SK-N-MC (cell line): ENCODE results near the gene NODAL.

Experiments used
- DNase-seq: peaks from one replicate; pipeline ENCODE4 v3.0.0-alpha.2; 2011; ENCODE audit warnings: low read depth, low spot score
- H3K27ac ChIP-seq: fragments of 200-600 bp; sonication (generic); 2 replicates; pipeline ENCODE4 v1.5.1; 2016; ENCODE audit warnings: mixed run types
- H3K36me3 ChIP-seq: fragments of 200-600 bp; sonication (generic); 2 replicates; pipeline ENCODE4 v1.6.1; 2017; ENCODE audit warnings: antibody characterized with exemption, low read length, mixed read lengths; ENCODE audit not compliant: insufficient read depth
- H3K4me3 ChIP-seq: fragments of 200-600 bp; sonication (generic); 2 replicates; pipeline ENCODE4 v1.5.1; 2016
- H3K9ac ChIP-seq: fragments of 200-600 bp; sonication (generic); 2 replicates; pipeline ENCODE4 v1.8.0; 2017; ENCODE audit warnings: mixed run types, mixed read lengths; ENCODE audit not compliant: insufficient read length
- H3K9me3 ChIP-seq: fragments of 200-600 bp; sonication (generic); 2 replicates; pipeline ENCODE4 v1.6.1; 2017; ENCODE audit warnings: low read depth, mild to moderate bottlenecking, antibody characterized with exemption, low read length, moderate library complexity, mixed read lengths
- EZH2 ChIP-seq: fragments of 200-600 bp; sonication (generic); IDR thresholded peaks from one replicate; pipeline ENCODE4 v1.6.1; 2017; ENCODE audit warnings: antibody characterized with exemption
- FOXP2 ChIP-seq: optimal IDR thresholded peaks from 2 replicates; pipeline ENCODE3; 2011; ENCODE audit warnings: mild to moderate bottlenecking, moderate library complexity; ENCODE audit not compliant: insufficient read depth; ENCODE audit errors: extremely low read length, control extremely low read depth
- POLR2AphosphoS5 ChIP-seq: IDR thresholded peaks from 2 replicates; pipeline ENCODE4 v1.6.1; 2012; ENCODE audit warnings: mild to moderate bottlenecking, low read depth, low read length, borderline replicate concordance

Gene NODAL

GRCh38 chr10:70459061-70459773, 17.7 kb upstream of the NODAL start:
- H3K4me3 ChIP-seq = no peak overlapping the region
- H3K36me3 ChIP-seq = no peaks in the 10 kb centered on the region
- H3K9me3 ChIP-seq = no peaks in the 10 kb centered on the region
- no peak overlapping the region for H3K27ac ChIP-seq
- H3K9ac ChIP-seq = no peak overlapping the region
- no peak for DNase-seq
- TF ChIP-seq POLR2AphosphoS5 (no peak), FOXP2 (no peak), EZH2 (no peak)

GRCh38 chr10:70458329-70459060, 17.0 kb upstream of the NODAL start:
- Histone ChIP-seq H3K9me3 (no peaks in the 10 kb centered on the region), H3K9ac (no peak overlapping the region), H3K4me3 (no peak overlapping the region), H3K27ac (no peak overlapping the region), H3K36me3 (no peaks in the 10 kb centered on the region)
- DNase-seq = no peak
- TF ChIP-seq POLR2AphosphoS5 (no peak), FOXP2 (no peak), EZH2 (no peak)

DNA sequence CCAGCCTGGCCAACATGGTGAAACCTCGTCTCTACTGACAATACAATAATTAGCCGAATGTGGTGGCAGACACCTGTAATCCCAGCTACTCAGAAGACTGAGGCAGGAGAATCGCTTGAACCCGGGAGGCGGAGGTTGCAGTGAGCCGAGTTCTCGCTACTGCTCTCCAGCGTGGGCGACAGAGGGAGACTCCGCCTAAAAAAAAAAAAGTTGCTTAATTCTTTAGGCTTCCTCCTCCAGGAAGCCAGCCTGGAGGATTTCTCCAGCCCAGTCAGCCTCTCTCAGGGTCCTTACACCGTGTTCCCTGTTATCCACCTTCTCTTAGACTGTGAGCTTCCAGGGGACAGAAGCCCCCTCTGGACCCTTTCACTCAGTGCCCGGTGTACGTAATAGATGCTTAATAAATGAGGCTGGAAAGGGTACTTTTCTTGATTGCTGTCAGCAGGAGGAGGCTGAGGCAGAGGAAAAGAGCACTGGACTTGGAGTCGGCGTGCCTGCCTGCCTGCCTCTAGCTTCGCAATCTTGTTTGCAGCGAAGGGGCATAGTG, 16.4 kb upstream of the NODAL start:
- Histone ChIP-seq H3K9me3 (no peaks in the 10 kb centered on the region), H3K36me3 (no peaks in the 10 kb centered on the region), H3K4me3 (no peak overlapping the region), H3K27ac (no peak overlapping the region), H3K9ac (no peak overlapping the region)
- TF ChIP-seq POLR2AphosphoS5 (no peak), FOXP2 (no peak), EZH2 (no peak)
- no peak for DNase-seq

GRCh38 chr10:70456164-70456563, 14.7 kb upstream of the NODAL start:
- Histone ChIP-seq H3K9ac (no peak overlapping the region), H3K9me3 (no peaks in the 10 kb centered on the region), H3K36me3 (no peaks in the 10 kb centered on the region), H3K4me3 (no peak overlapping the region), H3K27ac (no peak overlapping the region)
- TF ChIP-seq FOXP2 (no peak), EZH2 (no peak), POLR2AphosphoS5 (no peak)
- DNase-seq = no peak

- DNase-seq = no peak
- H3K9me3 ChIP-seq = no peaks in the 10 kb centered on the region
- no peak for TF ChIP-seq EZH2
- no peak for TF ChIP-seq FOXP2
- TF ChIP-seq POLR2AphosphoS5 = no peak
- no peak overlapping the region for H3K9ac ChIP-seq
- no peak overlapping the region for H3K27ac ChIP-seq
- H3K36me3 ChIP-seq = no peaks in the 10 kb centered on the region
- H3K4me3 ChIP-seq = no peak overlapping the region
Observed at GRCh38 chr10:70455213-70455630, 13.7 kb upstream of the NODAL start.

DNA sequence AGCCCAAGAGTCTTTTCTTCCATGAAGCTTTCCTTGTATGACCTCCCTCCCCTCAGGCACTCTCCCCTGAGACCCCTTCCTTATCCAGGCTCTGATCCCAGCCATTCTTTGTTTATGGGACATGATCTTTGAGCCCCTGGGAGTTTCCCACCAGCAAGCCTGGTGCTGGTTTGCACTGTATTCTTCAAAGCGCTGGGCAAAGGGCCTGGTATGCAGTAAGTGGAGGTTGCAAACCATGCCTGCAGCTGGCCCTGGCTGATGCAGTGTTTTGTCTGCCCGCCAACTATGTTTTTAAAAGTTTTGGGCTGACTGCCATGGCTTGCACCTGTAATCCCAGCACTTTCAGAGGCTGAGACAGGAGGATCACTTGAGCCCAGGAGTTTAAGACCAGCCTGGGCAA, 6.8 kb upstream of the NODAL start:
- Histone ChIP-seq H3K9ac (no peak overlapping the region), H3K9me3 (no peaks in the 10 kb centered on the region), H3K36me3 (no peaks in the 10 kb centered on the region), H3K27ac (no peak overlapping the region), H3K4me3 (no peak overlapping the region)
- no peak for DNase-seq
- TF ChIP-seq POLR2AphosphoS5 (no peak), EZH2 (no peak), FOXP2 (no peak)

- Histone ChIP-seq H3K9ac (no peak overlapping the region), H3K4me3 (no peak overlapping the region), H3K36me3 (no peaks in the 10 kb centered on the region), H3K9me3 (no peaks in the 10 kb centered on the region), H3K27ac (no peak overlapping the region)
- DNase-seq = no peak
- TF ChIP-seq POLR2AphosphoS5 (no peak), EZH2 (no peak), FOXP2 (no peak)
Observed at GRCh38 chr10:70445718-70446657, 4.5 kb upstream of the NODAL start.
